HG03469 (cell line): Measurements from ENCODE around the gene STARD10.
A peak's percentile ranks its signal among the peaks of the same experiment; 100 is the strongest.
"Not testable (repeated sequence)": the region's sequence is repeated elsewhere in the genome, so short reads cannot be mapped to it uniquely, and the experiment has no call there.

Experiments
- ATAC-seq: cut with Tn5 transposase; IDR thresholded peaks from one replicate; pipeline ENCODE4 v1.9.1; 2021; ENCODE audit warnings: mild to moderate bottlenecking, moderate library complexity, moderate number of reproducible peaks; ENCODE audit not compliant: unreplicated experiment

The STARD10 gene

GRCh38 chr11:72826191-72826941 is 32.5 kb upstream of the STARD10 start:
- no peak for ATAC-seq

DNA sequence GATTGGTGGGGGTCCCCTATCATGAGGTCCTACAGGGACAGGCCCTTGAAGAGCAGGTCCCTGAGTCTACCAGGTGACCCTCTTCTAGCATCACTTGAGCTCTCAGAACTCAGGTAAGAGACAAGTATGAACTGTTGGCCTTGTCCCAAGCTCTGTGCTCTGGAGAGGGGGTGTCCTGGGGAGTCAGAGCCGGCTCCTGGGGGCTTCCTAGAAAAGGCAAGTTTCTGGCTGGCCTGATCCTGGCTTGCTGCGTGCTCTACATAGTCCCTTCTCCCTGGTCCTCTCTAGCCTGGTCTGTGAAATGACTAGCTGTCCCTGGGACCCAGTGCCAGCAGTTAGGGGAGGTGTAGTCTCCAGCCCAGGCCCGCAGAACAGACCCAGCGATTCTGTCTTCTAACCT is 31.8 kb upstream of the STARD10 start:
- no peak for ATAC-seq

GRCh38 chr11:72824811-72825505 is 31.1 kb upstream of the STARD10 start:
- no peak for ATAC-seq

GRCh38 chr11:72824020-72824419 is 30.2 kb upstream of the STARD10 start:
- no peak for ATAC-seq

- ATAC-seq = no peak
These were observed 29.4 kb upstream of the STARD10 start for GRCh38 chr11:72823105-72823804.

- no peak for ATAC-seq
These were observed 28.3 kb upstream of the STARD10 start for GRCh38 chr11:72821920-72822799.

GRCh38 chr11:72821221-72821919 is 27.5 kb upstream of the STARD10 start:
- ATAC-seq = no peak

DNA sequence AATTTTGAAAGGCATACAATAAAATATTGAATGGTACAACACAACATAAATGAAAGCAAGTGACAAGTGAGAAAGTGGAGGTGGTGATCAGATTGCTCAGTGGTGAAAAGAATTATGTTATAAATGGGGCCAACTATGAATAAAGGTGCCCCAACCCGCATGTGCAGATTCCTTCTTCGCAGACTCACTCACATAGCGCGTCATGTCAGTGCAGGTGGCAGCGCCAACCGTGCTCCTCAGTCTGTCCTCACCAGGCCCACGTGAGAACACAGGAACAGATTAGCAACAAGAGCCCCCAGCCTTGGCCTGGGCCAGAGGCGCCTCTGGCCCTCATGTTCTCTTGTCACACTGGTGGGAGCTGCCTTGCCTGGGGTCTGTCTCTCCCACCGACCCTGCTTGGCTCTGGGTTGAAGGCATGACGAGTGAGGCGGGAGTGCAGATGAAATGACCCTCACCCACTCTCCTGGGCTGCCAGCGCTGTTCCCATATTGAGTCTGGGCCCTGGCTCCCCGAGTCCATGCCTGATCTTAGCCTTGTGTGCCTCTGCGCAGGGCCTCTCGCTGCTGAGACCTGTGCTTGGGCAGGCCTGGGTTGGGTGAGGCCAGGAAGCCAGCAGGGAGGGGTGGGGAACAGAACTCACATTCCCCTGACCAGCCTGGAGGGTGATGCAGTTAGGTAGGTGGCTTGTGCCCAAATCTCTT is 26.7 kb upstream of the STARD10 start:
- ATAC-seq = no peak

- no peak for ATAC-seq
These were observed 25.1 kb upstream of the STARD10 start for GRCh38 chr11:72818971-72819370.

DNA sequence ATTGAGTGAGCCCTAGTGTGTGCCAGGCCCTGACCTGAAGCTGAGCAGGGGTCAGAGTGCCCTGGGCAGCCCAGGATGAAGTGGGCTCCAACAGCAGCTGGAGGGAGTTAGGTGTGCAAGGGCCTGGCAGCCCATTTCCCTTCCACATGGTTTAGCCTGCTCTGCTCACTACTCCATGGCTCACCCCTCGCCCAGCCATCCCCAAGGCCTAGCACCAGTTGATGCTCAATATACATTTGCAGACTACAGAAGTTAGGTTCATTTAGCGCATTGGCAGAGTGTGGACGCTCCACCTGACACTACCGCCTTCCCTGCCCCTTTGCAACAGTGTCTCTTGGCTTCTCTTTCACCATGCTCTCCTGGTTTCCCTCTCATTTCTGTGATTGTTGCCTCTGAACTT is 24.1 kb upstream of the STARD10 start:
- no peak for ATAC-seq

DNA sequence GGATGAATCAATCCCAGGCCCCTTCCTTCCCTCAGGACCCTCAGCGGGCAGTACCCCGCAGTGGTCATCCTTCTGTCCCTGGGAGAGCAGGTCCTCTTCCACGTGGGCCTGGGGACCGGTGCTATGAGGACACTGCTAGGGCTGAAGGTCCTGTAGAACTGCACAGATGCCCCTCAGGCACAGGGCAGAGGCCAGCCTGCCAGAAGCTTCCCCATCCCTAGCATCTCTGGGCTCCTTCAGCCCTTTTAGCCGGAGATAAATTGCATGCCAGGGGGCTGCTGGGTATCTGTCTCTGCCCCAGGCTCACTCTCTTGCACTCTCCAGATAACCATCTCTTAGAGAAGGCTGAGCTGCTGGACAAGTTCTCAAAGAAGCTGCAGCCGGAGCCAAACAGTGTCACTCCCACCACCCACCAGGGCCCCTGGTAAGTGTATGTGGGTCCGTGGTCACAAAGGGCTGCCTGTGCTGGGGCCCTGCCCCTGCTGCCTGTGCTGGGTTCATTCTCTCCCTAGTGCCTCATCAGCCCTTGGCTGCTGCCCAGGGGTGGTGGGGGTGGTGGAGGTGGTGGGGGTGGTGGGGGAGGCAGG is 22.6 kb upstream of the STARD10 start:
- ATAC-seq = no peak

DNA sequence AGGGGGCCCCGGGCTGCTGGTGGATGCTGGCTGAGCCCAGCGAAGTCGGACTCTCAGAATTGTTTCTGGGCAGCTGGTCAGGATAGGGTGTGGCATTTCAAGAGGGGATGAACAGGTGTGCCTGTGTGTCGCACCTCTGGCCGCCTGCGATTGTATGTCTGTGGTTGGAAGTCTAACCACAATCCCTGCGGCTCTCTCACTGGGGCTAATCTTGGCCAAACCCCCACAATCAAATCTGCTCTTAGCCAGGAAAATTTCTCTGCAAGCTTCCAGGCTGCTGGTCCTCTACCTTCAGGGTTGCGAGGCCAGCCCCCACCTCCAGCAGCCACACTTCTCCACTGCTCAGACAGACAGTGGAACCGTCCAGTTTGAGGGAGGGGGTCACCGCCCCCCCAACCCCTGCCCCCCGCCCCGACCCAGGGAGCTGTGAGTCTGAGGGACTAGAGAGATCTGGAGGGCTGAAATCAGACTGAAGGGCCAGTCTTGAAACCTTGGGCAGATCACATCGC is 21.3 kb upstream of the STARD10 start:
- ATAC-seq = no peak

DNA sequence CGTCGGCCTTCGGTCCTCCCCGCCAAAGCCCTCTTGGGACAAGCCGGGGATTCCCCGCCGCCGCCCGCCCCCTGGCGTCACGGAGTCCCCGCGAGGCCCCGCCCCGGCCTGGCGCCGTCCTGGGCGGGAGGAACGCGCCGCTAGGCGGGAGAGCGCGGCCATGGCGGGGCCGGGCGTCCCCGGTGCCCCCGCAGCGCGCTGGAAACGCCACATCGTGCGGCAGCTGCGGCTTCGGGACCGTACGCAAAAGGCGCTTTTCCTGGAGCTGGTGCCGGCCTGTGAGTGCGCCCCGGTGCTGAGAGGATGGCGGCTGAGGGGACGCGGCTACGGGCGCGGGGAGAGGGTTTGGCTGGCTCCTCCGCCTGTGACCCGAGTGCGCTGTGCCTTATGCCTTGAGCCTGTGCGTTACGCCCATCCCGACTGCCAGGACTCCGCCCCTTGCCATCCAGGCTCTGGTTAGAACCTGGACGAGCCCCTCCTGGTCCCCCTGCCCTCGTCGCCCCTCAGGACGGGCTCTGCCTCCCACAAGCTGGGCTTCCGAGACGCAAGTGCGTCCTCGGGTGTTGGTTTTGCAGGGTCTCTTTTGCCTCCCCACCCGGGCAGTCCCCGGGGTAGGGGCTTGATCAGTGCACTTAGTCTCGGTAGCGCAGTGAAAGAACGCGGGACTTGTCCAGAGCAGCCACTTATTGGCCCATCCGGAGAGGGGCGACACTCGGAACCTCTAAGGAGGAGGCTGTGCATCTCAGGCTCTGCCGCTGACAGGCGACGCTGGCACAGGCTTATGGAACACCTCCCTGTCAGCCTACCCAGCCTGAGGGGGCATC is 20.7 kb upstream of the STARD10 start, which contains the start of gene ATG16L2:
ATG16L2 (plus strand) TSS at position 126 of the 824 bp plus-strand sequence; CDS start at position 161, 35 bp downstream.
- peak; percentile 35 for ATAC-seq

GRCh38 chr11:72813740-72814285 is 20.0 kb upstream of the STARD10 start:
- peak; percentile 34 for ATAC-seq

DNA sequence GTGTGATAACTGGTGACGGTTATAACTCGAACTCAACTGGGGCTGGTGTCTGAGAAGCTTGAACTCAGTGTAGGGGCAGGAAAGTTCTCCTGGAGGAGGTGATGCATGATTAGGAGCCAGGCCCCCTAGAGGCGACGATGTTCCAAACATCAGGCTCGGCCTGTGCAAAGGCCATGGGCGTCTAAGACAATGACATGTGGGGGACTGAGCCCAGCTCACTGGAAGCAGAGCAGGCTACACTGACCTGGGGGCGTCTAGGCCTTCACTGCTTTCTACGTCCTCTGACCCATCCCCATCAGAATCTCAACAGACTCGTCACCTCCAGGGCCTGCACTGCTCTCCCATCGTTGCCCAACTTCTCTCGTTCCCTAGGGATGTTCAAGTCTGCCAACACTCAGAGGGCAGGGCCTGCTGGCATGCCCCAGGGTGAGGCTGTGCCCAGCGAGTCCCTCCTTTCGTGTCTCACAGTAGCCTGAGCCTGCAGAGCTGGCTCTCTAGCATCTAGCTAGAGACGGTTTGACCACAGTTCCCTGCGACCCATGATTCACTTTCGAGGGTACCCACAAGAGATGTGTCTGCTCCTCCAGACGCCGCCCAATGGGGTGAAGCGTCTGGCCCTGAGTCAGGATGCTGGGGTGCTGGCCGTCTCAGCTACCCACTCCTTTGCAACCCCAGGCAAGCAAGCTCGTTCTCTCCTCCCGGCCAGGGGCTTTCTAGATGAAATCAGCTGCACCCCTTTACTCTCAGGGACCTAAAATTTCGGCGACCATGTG is 19.3 kb upstream of the STARD10 start:
- ATAC-seq = no peak

DNA sequence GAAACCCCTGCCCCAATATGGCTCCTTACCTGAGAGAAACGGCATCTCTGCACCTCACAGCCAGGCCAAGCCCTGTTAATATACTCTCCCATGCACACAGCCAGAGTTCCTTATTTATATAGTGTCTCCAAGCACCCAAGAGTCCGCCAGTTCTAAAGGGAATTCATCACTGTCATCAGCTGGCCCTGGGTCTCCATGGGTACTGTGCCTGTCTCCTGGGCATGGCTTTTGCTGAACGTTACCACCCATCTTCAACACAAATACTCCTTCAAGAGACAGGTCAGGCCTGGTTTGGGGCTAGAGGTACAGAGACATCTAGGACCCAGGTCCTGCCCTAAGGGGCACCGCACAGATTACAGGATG is 18.7 kb upstream of the STARD10 start:
- ATAC-seq = no peak

DNA sequence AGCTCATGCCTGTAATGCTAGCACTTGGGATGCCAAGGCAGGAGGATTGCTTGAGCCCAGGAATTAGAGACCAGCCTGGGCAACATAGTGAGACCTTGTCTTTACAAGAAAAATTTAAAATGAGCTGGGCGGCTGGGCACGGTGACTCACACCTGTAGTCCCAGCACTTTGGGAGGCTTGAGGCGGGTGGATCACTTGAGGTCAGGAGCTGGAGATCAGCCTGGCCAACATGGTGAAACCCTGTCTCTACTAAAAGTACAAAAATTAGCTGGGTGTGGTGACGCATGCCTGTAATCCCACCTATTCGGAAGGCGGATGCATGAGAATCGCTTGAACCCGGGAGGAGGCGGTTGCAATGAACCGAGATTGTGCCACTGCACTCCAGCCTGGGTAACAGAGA is 17.8 kb upstream of the STARD10 start:
- not testable (repeated sequence) for ATAC-seq
